Measurements from ENCODE around the gene SHB. TPM values are rescaled to one million over a fixed set of nuclear protein-coding genes. Genes with fewer than 3 reads are reported as not detected.

Gene SHB
- total and polyA plus RNA-seq, 2 donors from 2014 or later: 16.4 to 39.8 TPM

- Histone ChIP-seq H3K9ac (ENCODE audit: low read length in 3 of 3) (no peak overlapping the region), H3K9me3 (ENCODE audit: control insufficient read depth in 2 of 3, insufficient read depth in 1 of 3, low read length in 3 of 3) (no peaks in the 10 kb centered on the region), H3K4me3 (ENCODE audit: low read length in 3 of 3) (no peak overlapping the region), H3K36me3 (ENCODE audit: control insufficient read depth in 2 of 3, insufficient read depth in 3 of 3, low read length in 3 of 3) (no peaks in the 10 kb centered on the region), H3K27ac (ENCODE audit: low read depth in 2 of 2, low read length in 2 of 2) (no peak overlapping the region), H3K27me3 (ENCODE audit: control insufficient read depth, insufficient read depth, low read length) (no peaks in the 10 kb centered on the region), H3K4me1 (ENCODE audit: control insufficient read depth in 2 of 3, insufficient read depth in 2 of 3, low read depth in 1 of 3, low read length in 3 of 3) (peaks cover 0 to 35% (median 14%) of the 10 kb centered on the region in 3 donors)
- FAIRE-seq (no peak), DNase-seq (no peak)
- intact Hi-C loops (cut with DNase I): no loop called here
- TF ChIP-seq CTCF (IDR thresholded peaks at IDR 0.05; ENCODE audit: borderline replicate concordance, extremely low read depth, insufficient read depth): no peak
These were observed 32.5 kb downstream of the SHB start for GRCh38 chr9:38036359-38037084.

GRCh38 chr9:38035873-38036272, 33.2 kb downstream of the SHB start:
- no peak overlapping the region for H3K27ac ChIP-seq (ENCODE audit: low read depth in 2 of 2, low read length in 2 of 2)
- H3K9me3 ChIP-seq (ENCODE audit: control insufficient read depth in 2 of 3, insufficient read depth in 1 of 3, low read length in 3 of 3): no peaks in the 10 kb centered on the region
- intact Hi-C loops (cut with DNase I): no loop called here
- H3K4me1 ChIP-seq (ENCODE audit: control insufficient read depth in 2 of 3, insufficient read depth in 2 of 3, low read depth in 1 of 3, low read length in 3 of 3): peaks cover 0 to 31% (median 9%) of the 10 kb centered on the region in 3 donors
- H3K9ac ChIP-seq (ENCODE audit: low read length in 3 of 3): no peak overlapping the region
- DNase-seq (no peak), FAIRE-seq (no peak)
- no peaks in the 10 kb centered on the region for H3K27me3 ChIP-seq (ENCODE audit: control insufficient read depth, insufficient read depth, low read length)
- no peak for TF ChIP-seq CTCF (IDR thresholded peaks at IDR 0.05; ENCODE audit: borderline replicate concordance, extremely low read depth, insufficient read depth)
- no peak overlapping the region for H3K4me3 ChIP-seq (ENCODE audit: low read length in 3 of 3)
- no peaks in the 10 kb centered on the region for H3K36me3 ChIP-seq (ENCODE audit: control insufficient read depth in 2 of 3, insufficient read depth in 3 of 3, low read length in 3 of 3)

- intact Hi-C loops (cut with DNase I): no loop called here
- Histone ChIP-seq H3K27me3 (ENCODE audit: control insufficient read depth, insufficient read depth, low read length) (no peaks in the 10 kb centered on the region), H3K4me3 (ENCODE audit: low read length in 3 of 3) (no peak overlapping the region), H3K9me3 (ENCODE audit: control insufficient read depth in 2 of 3, insufficient read depth in 1 of 3, low read length in 3 of 3) (no peaks in the 10 kb centered on the region), H3K36me3 (ENCODE audit: control insufficient read depth in 2 of 3, insufficient read depth in 3 of 3, low read length in 3 of 3) (no peaks in the 10 kb centered on the region), H3K27ac (ENCODE audit: low read depth in 2 of 2, low read length in 2 of 2) (no peak overlapping the region), H3K4me1 (ENCODE audit: control insufficient read depth in 2 of 3, insufficient read depth in 2 of 3, low read depth in 1 of 3, low read length in 3 of 3) (peaks cover 0 to 27% (median 14%) of the 10 kb centered on the region in 3 donors), H3K9ac (ENCODE audit: low read length in 3 of 3) (no peak overlapping the region)
- no peak for FAIRE-seq
- TF ChIP-seq CTCF (IDR thresholded peaks at IDR 0.05; ENCODE audit: borderline replicate concordance, extremely low read depth, insufficient read depth): no peak
- DNase-seq: peak in 1 of 5 donors; percentile 29
These were observed 35.1 kb downstream of the SHB start for GRCh38 chr9:38033941-38034340.
